WTC11 (cell line): ENCODE measurements around the gene REC8. TPM values are rescaled to one million over a fixed set of nuclear protein-coding genes. Genes with fewer than 3 reads are reported as not detected.

Source experiments
- ATAC-seq: fragments of 200-7000 bp; cut with Tn5 transposase; 2 replicates; pipeline ENCODE4 v1.10.0; 2021; ENCODE audit warnings: mild to moderate bottlenecking, moderate library complexity
- CTCF ChIA-PET: fragments of 300-600 bp; sonication (Branson Sonifier 250); formaldehyde crosslinking; loops from one replicate; lab custom pipeline; 2021; ENCODE audit warnings: antibody characterized with exemption; lab: Charles Lee
- POLR2A ChIA-PET: fragments of 350-600 bp; sonication (Branson Sonifier 250); formaldehyde crosslinking; loops from one replicate; lab custom pipeline; 2021; ENCODE audit warnings: antibody characterized with exemption; lab: Charles Lee
- DNase-seq: peaks from one replicate; pipeline ENCODE4 v3.0.0; 2021; ENCODE audit warnings: low spot score
- H3K27ac Mint-ChIP-seq: 2 replicates; pipeline ENCODE4 v1.8.0; 2021; ENCODE audit warnings: mixed read lengths
- H3K27me3 Mint-ChIP-seq: 2 replicates; pipeline ENCODE4 v1.8.0; 2021; ENCODE audit warnings: low read depth, mild to moderate bottlenecking, moderate library complexity, mixed read lengths
- H3K36me3 Mint-ChIP-seq: 2 replicates; pipeline ENCODE4 v1.8.0; 2021; ENCODE audit warnings: mixed read lengths
- H3K4me1 Mint-ChIP-seq: 2 replicates; pipeline ENCODE4 v1.8.0; 2022; ENCODE audit warnings: mixed read lengths
- H3K4me3 Mint-ChIP-seq: 2 replicates; pipeline ENCODE4 v1.8.0; 2021; ENCODE audit warnings: mild to moderate bottlenecking, moderate library complexity, mixed read lengths
- H3K9me3 Mint-ChIP-seq: 2 replicates; pipeline ENCODE4 v1.8.0; 2021; ENCODE audit warnings: mixed read lengths
- ATF1 ChIP-seq: sonication (generic); formaldehyde crosslinking; IDR thresholded peaks from 2 replicates; pipeline ENCODE4 v1.8.1; 2023; ENCODE audit warnings: mild to moderate bottlenecking, moderate library complexity, missing genetic modification reagents
- CDX4 ChIP-seq: fragments of 250-450 bp; sonication (Bioruptor Pico); IDR thresholded peaks from 2 replicates; pipeline ENCODE4 v1.9.0; 2021; ENCODE audit warnings: moderate library complexity, mild to moderate bottlenecking, inconsistent platforms, borderline replicate concordance
- CREM ChIP-seq: sonication (generic); formaldehyde crosslinking; IDR thresholded peaks from 2 replicates; pipeline ENCODE4 v1.8.1; 2022; ENCODE audit warnings: mild to moderate bottlenecking, missing genetic modification reagents, moderate library complexity
- E2F5 ChIP-seq: sonication (generic); formaldehyde crosslinking; IDR thresholded peaks from 2 replicates; pipeline ENCODE4 v1.8.1; 2022; ENCODE audit warnings: mild to moderate bottlenecking, moderate library complexity, missing genetic modification reagents
- GABPB1 ChIP-seq: sonication (generic); formaldehyde crosslinking; IDR thresholded peaks from 2 replicates; pipeline ENCODE4 v1.8.1; 2023; ENCODE audit warnings: mild to moderate bottlenecking, missing genetic modification reagents
- GRHL2 ChIP-seq: fragments of 250-450 bp; sonication (Bioruptor Pico); IDR thresholded peaks from 2 replicates; pipeline ENCODE4 v1.8.0; 2022; ENCODE audit warnings: mild to moderate bottlenecking, moderate library complexity; ENCODE audit not compliant: insufficient replicate concordance, severe bottlenecking
- MAX ChIP-seq: sonication (generic); formaldehyde crosslinking; IDR thresholded peaks from 2 replicates; pipeline ENCODE4 v1.8.0; 2022; ENCODE audit warnings: mild to moderate bottlenecking, missing genetic modification reagents
- NFATC4 ChIP-seq: fragments of 250-450 bp; sonication (Bioruptor Pico); IDR thresholded peaks from 2 replicates; pipeline ENCODE4 v1.9.0; 2021; ENCODE audit warnings: mild to moderate bottlenecking
- NFE2L1 ChIP-seq: sonication (generic); formaldehyde crosslinking; IDR thresholded peaks from 2 replicates; pipeline ENCODE4 v1.8.1; 2023; ENCODE audit warnings: missing genetic modification reagents
- TEAD1 ChIP-seq: sonication (generic); formaldehyde crosslinking; IDR thresholded peaks from 2 replicates; pipeline ENCODE4 v1.8.0; 2022; ENCODE audit warnings: mild to moderate bottlenecking, missing genetic modification reagents
- USF1 ChIP-seq: sonication (generic); formaldehyde crosslinking; IDR thresholded peaks from 2 replicates; pipeline ENCODE4 v1.8.0; 2022; ENCODE audit warnings: mild to moderate bottlenecking, missing genetic modification reagents
- USF2 ChIP-seq: sonication (generic); formaldehyde crosslinking; IDR thresholded peaks from 2 replicates; pipeline ENCODE4 v1.8.1; 2023; ENCODE audit warnings: mild to moderate bottlenecking, missing genetic modification reagents, moderate library complexity
- ZMAT4 ChIP-seq: fragments of 250-450 bp; sonication (Bioruptor Pico); IDR thresholded peaks from 2 replicates; pipeline ENCODE4 v1.9.0; 2021; ENCODE audit warnings: mild to moderate bottlenecking
- total RNA-seq: library from RNA; stranded (reverse); gene quantifications from 3 replicates; pipeline ENCODE4 v1.2.3, GENCODE V29; 2021
- TF ChIP-seq, protein P1 (sequence below): sonication (generic); formaldehyde crosslinking; IDR thresholded peaks from 2 replicates; pipeline ENCODE4 v1.8.0; 2023; ENCODE audit warnings: missing genetic modification reagents, mild to moderate bottlenecking, borderline replicate concordance
- TF ChIP-seq, protein P2 (sequence below): sonication (generic); formaldehyde crosslinking; IDR thresholded peaks from 2 replicates; pipeline ENCODE4 v1.8.1; 2022; ENCODE audit warnings: mild to moderate bottlenecking, missing genetic modification reagents, moderate library complexity, borderline replicate concordance

The REC8 gene
- total RNA-seq, 1 experiment from 2014 or later: 32.2 TPM

- ChIA-PET POLR2A (no interaction called here), CTCF (no interaction called here)
- peaks cover 7% of the 10 kb centered on the region for H3K36me3 Mint-ChIP-seq
- no peak overlapping the region for H3K4me3 Mint-ChIP-seq
- H3K27me3 Mint-ChIP-seq: no peaks in the 10 kb centered on the region; the same call in none of the 2 replicates
- no peak for TF ChIP-seq NFE2L1
- peak; percentile 86 for TF ChIP-seq GABPB1 (CRISPR knock-in tag)
- DNase-seq (no peak), ATAC-seq (no peak)
- H3K27ac Mint-ChIP-seq: no peak overlapping the region
- no peaks in the 10 kb centered on the region for H3K9me3 Mint-ChIP-seq
- peaks cover 4% of the 10 kb centered on the region for H3K4me1 Mint-ChIP-seq
Measured at GRCh38 chr14:24167469-24168114, 4.3 kb upstream of the REC8 start.

DNA sequence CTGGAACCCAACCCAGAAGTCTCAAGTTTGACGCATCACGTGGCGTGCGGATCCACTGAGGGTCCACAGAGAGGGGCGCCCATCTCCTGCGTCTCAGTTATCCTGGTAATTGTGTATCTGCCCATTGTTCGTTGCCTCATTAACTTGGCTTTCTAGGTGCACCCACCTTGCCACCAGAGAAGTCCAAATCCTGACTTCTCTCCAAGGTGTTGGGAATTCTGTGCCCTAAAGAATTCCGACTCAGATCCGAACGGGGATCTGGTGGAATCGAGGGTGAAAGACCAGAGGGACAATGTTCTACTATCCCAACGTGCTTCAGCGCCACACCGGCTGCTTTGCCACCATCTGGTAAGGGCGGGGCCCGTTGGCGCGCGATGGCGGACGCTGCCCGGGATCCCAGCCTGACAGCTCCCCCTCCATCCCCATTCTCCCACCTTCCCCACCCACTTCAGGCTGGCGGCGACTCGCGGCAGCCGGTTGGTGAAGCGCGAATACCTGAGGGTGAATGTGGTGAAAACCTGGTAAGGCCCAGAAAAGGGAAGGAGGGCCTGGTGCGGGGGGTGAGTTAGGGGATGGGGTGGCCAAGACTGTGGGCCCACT is 481 bp downstream of the REC8 start:
- peak; percentile 19 for DNase-seq
- H3K4me3 Mint-ChIP-seq: peak overlapping the region; percentile 79
- ATAC-seq: no peak
- POLR2A ChIA-PET: interaction anchor here (1.2 to 1.5 kb wide), 3 partner anchors 11 to 25 kb away, joined by 4 to 6 read pairs (median 4); partner anchors contain the start of genes IRF9, RNF31 and TM9SF1
- H3K27ac Mint-ChIP-seq: peak overlapping the region; percentile 74
- CTCF ChIA-PET: interaction anchor here (0.7 to 3.1 kb wide), 6 partner anchors 11 to 114 kb away, joined by 3 to 16 read pairs (median 3); partner anchors contain the start of genes IPO4, IRF9 and TINF2
- no peaks in the 10 kb centered on the region; the same call in none of the 2 replicates for H3K27me3 Mint-ChIP-seq
- H3K9me3 Mint-ChIP-seq: no peaks in the 10 kb centered on the region
- H3K36me3 Mint-ChIP-seq: peaks cover 3% of the 10 kb centered on the region; the same call in 1 of the 2 replicates
- no peak for TF ChIP-seq CDX4 (CRISPR knock-in tag)
- peak; percentile 77 for TF ChIP-seq USF1 (CRISPR knock-in tag)
- no peak for TF ChIP-seq ZMAT4 (CRISPR knock-in tag)
- no peak for TF ChIP-seq NFATC4 (CRISPR knock-in tag)
- no peak for TF ChIP-seq CREM
- no peak for TF ChIP-seq ATF1 (CRISPR knock-in tag)
- no peak for TF ChIP-seq E2F5 (CRISPR knock-in tag)
- TF ChIP-seq, protein P1, sequence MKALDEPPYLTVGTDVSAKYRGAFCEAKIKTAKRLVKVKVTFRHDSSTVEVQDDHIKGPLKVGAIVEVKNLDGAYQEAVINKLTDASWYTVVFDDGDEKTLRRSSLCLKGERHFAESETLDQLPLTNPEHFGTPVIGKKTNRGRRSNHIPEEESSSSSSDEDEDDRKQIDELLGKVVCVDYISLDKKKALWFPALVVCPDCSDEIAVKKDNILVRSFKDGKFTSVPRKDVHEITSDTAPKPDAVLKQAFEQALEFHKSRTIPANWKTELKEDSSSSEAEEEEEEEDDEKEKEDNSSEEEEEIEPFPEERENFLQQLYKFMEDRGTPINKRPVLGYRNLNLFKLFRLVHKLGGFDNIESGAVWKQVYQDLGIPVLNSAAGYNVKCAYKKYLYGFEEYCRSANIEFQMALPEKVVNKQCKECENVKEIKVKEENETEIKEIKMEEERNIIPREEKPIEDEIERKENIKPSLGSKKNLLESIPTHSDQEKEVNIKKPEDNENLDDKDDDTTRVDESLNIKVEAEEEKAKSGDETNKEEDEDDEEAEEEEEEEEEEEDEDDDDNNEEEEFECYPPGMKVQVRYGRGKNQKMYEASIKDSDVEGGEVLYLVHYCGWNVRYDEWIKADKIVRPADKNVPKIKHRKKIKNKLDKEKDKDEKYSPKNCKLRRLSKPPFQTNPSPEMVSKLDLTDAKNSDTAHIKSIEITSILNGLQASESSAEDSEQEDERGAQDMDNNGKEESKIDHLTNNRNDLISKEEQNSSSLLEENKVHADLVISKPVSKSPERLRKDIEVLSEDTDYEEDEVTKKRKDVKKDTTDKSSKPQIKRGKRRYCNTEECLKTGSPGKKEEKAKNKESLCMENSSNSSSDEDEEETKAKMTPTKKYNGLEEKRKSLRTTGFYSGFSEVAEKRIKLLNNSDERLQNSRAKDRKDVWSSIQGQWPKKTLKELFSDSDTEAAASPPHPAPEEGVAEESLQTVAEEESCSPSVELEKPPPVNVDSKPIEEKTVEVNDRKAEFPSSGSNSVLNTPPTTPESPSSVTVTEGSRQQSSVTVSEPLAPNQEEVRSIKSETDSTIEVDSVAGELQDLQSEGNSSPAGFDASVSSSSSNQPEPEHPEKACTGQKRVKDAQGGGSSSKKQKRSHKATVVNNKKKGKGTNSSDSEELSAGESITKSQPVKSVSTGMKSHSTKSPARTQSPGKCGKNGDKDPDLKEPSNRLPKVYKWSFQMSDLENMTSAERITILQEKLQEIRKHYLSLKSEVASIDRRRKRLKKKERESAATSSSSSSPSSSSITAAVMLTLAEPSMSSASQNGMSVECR: 0 out of 2 replicates have a peak, but pooled peaks have one; percentile 7
- TF ChIP-seq USF2: peak; percentile 69
- no peak for TF ChIP-seq GRHL2
- peak; percentile 63; the same call in 1 of the 2 replicates for TF ChIP-seq MAX (CRISPR knock-in tag)
- TF ChIP-seq, protein P2, sequence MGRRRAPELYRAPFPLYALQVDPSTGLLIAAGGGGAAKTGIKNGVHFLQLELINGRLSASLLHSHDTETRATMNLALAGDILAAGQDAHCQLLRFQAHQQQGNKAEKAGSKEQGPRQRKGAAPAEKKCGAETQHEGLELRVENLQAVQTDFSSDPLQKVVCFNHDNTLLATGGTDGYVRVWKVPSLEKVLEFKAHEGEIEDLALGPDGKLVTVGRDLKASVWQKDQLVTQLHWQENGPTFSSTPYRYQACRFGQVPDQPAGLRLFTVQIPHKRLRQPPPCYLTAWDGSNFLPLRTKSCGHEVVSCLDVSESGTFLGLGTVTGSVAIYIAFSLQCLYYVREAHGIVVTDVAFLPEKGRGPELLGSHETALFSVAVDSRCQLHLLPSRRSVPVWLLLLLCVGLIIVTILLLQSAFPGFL: no peak
- 0 out of 2 replicates have a peak, but pooled peaks have one; percentile 17 for TF ChIP-seq TEAD1 (CRISPR knock-in tag)
- peaks cover 9% of the 10 kb centered on the region for H3K4me1 Mint-ChIP-seq
